Activated T-cell treated with anti-CD3 and anti-CD28 coated beads for 4 hours (primary cell): Measurements from ENCODE around the gene CFAP46.
"Not testable (repeated sequence)": the region's sequence is repeated elsewhere in the genome, so short reads cannot be mapped to it uniquely, and the experiment has no call there.

Experiments
- DNase-seq: peaks from one replicate; pipeline ENCODE4 v3.0.0-alpha.2; 2020

The CFAP46 gene

DNA sequence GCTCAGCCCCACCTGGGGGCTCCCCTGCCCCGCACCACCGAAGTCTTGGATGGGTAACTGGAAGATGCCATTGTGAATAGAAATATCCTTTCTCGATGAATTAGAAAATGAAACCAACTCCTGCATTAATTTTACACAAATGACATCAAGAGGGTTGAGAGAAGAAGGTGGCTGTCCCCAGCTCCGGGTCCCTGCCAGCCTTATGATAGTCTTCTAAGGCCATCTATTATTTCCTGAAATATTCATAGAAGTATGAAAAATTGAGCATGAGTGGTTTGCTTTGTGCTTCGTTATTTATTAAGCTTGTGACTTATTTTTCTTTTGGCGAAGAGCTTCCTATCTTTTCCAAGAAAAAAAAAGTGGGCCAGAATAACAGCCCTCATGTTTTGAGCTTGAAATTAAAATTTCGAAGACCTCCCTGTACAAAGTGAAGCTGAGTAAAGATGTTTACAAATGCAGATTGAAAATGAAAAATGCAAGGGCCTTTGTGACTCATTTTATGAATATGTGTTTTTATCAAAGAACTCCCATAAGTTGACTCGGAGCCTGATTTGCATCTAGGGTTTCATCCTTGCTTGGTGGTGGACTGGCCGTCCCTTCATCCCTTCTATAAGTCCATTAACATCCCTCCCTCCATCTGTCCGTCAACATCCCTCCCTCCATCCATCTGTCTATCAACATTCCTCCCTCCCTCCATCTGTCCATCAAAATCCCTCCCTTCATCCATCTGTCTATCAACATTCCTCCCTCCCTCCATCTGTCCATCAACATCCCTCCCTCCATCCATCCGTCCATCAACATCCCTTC is 20.5 kb upstream of the CFAP46 start:
- DNase-seq: no peak

DNA sequence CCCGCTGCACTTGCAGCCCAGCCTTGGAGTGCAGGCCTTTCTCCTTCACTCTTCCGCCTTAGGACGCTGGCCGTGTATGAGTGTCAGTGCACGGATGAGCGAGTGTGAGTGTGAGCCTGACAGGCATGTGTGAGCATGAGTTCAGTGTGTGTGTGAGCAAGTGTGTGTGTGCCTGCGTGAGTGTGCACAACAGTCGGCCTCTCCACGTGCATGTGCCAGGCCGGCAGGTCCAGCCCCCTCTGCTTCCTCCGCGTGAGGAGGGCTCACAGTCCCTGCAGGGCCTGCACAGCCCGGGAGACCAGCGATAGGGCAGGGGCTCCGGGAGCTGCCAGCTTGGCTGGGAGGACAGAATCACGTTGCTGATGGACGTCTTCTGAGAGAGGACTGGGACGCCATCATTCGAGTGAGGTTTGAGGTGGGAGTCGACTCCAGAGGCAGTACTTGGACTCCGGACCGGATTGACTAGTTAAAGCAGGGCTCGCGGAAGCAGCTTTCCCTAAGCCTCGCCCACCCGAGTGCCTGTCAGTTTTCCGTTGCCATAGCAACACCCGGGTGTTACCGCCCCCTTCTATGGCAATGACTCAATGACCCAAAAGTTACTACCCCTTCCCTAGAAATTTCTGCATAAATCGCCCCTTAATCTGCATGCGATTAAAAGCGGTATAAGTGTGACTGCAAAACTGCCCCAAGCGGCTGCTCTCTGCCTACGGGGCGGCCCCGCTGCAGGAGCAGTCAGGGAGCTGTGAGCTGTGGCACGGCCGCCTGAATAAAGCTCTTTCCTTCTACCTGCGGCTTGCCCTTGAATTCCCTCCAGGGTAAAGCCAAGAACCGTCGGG is 19.6 kb upstream of the CFAP46 start:
- DNase-seq: peak; percentile 45

DNA sequence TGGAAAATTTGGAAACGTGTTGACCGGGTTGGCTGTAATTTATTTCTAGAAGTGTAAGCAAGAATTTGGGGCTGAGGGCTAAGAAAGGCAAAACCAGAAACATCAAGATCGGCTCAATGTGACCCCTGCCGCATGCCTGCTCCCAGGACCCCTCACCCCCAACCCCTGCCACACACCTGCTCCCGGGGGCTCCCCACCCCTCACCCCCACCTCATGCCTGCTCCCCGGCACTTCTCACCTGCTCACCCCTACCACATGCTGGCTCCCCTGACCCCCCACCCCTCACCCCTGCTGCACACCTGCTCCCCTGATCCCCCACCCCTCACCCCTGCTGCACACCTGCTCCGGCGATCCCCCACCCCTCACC is 19.0 kb upstream of the CFAP46 start:
- DNase-seq: no peak

DNA sequence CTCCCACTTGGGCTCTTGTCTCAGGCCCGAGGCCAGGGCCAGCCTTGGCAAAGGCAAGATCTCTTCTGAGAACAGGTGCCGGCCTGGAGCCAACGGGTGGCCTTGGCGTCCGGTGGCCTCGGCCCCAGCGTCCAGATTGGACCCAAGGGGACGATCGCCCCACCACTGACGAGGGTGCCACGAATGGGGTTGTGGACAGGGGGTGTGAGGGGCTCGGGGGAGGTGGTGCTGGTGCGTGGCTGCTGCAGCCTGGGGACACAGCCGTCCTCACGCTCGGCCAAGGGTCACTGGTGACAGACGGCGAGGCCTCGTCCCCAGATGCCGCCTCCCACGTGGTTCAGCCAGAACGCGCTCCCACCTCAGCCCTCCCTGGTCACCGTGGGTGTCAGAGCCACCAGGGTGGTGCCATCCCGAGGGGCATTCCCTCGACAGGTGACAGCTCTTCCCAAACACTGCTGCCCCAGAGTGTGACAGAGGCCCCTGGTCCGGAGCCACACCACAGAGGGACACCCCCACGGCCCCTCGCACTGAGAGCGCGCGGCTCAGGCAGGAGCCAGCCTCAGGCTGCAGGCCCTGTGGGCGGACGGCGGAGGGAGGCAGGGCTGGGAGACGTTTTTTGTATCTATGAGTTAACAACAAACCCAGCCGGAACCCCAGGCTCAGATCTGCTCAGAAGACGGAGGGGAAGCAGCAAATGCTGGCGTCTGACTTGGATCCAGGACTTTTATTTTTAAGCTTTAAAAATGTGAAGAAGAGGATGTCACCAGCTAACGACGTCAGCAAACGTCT is 18.5 kb upstream of the CFAP46 start:
- DNase-seq: no peak

DNA sequence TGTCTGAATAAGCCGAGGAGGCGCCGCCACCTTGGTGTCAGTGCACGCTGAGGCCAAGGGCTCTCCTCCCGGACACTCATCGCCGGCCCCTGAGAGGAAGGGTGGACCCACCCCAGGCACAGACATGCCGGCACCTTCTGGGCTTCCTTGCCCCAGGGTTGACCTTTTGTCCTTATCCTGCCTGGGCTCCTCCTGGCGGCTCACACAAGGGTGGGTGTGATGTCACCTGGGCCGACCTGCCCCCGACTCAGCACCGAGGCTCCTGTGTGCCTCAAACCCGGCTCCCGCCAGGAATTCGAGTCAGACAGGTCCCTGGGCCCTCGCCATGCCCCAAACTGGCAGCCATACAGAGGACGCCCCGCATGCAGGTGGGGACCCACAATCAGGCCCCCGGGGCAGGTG is 17.7 kb upstream of the CFAP46 start:
- DNase-seq: no peak

DNA sequence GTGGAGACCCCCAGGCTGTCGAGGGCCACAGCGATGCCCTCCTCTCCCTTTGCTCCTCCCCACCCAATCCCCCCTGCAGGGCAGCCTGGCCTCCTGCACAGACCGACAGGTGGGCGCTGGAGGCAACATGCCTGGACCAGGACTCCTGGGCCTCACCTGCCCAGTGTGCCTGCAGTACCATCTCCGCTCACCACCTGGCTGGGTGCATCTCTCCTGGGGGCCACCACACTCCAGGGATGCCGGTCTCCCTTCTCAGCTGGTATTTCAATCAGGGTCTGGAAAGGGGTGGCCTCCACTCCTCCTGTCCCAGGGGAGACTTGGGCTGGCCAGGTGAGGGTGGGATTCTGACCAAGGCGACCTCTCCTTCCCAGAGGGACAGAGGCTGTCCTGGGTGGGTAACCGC is 17.2 kb upstream of the CFAP46 start:
- no peak for DNase-seq

DNA sequence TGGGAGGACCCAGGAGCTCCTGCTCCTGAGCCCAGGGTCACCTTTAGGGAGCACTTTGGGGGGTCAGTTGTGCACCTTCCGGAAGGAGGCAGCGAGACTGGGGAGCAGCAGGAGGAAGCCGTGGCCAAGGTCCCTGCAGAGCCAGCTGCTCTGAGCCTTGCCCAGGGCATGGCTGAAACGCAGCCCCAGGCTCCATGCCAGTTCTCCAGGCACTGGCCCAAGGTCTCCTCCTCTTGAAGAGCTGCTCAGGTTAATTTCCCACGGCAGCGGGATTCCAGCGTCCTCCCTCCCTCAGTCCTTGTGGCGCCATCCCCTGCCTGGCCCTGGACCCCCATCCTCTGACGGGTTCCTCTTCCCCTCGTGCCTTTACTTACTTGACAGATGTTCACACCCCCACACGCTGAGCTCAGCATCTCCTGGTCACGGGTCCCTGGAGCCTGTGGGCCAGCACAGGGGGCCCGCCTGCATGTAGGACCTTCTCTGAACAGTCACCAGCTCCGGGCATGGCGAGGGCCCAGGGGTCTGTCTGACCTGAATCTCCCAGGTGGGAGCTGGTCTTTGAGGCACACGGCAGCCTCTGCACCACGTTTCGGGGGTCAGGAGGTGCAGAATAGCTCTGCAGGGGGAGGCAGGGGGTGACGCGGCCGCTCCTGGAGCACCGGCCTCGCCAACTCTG is 16.7 kb upstream of the CFAP46 start:
- DNase-seq: no peak

DNA sequence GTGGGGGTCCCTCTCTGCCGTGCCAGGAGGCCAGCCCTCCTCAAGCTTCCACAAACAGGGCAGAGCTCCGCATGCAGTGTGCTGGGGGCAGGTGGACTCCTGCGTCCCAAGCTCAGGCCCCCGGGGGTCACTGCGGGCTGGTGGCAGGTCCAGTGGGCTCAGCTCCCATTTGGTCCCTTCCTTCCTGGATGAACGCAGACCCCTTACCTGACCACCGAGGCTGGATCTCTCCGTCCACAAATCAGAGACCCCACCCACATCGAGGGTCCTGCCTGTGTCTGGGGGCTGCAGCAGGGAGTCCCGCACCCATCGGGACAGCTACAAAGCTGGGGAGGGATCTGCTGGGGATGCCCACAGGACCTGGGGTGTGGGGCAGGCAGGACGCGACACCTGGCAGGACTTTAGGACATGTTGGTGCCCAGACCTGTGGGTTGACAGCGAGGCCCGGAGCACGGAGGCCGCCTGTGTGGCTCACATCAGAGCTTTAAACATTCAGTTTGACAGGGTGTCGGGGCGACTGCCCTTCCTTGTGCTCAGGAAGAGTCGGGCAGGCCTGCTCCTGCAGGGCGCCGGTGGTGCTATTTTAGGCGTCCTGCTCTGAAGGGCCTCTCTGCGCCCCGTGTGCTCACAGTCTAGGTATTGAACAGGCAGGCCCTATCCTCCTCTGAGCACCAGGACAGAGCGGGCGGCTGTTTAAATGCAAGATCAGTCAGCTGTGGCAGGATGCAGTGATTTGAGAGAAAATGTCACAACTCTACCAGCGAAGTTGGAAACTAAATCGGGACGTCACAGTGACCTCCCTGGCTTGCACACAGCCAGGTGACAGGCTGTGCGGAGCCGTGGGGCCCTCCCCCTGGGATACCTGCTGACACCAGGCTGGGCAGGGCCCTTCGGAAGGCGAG is 15.9 kb upstream of the CFAP46 start:
- DNase-seq: no peak

DNA sequence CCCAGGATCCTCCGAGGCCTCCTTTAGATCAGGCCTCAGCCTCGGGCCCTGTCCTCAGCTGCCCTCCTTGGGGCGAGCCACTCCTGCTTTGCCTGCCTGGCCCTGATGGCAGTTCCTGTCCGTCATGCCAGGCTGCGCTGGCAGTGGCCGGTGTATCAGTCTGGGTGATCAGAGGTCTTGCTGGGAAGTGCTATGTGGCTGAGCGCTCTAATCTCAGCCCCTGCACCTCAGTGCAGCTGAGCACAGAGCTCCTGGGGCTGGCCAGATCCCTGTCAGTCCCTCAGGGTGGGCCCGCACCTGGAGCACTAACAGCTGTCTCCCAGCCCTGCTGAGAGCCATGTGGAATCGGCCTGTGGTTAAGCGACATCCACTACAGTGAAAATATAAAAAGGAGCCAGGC is 14.8 kb upstream of the CFAP46 start:
- DNase-seq: no peak

DNA sequence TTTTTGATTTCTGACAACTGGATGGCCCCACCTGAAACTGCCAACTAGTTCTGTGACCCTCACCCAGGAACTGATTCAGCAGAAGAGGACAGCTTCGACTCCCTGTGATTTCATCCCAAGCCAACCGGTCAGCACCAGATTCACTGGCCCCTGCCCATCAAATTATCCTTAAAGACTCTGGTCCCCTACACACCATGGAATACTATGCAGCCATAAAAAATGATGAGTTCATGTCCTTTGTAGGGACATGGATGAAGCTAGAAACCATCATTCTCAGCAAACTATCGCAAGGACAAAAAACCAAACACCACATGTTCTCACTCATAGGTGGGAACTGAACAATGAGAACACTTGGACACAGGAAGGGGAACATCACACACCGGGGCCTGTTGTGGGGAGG is 13.9 kb upstream of the CFAP46 start:
- not testable (repeated sequence) for DNase-seq

DNA sequence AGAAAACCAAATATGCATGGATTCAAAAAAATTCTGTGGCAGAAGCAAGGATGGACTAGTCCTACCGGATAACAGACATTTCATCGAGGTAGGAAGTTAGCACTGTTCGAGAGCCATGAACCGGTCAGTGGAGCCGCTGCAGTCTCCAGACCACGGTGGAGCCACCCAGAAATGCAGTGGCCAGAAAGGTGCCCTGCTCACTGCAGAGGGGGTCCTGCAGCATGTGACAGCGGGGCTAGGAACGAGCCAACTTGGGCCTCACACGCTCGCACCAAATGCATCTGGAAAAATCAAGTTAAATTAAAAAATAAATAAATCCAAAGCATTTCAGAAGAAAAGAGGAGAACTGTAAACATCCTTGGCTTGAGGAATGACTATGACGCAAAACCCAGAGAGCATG is 13.1 kb upstream of the CFAP46 start:
- no peak for DNase-seq

DNA sequence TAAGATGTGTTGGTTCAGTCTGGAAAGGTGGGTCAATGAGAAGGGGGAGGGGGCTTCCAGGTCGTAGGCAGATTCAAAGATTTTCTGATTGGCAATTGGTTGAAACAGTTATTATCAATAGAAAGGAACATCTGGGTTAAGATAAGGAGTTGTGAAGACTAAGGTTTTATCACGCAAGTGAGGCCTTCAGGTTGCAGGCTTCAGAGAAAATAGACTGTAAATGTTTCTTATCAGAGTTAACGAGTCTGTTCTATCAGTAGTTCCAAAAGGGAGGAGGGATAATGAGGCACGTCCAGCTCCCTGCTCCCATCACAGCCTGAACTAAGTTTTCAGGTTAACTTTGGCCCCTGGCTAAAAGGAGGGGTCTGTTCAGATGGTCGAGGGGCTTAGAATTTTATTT is 11.1 kb upstream of the CFAP46 start:
- DNase-seq: no peak

DNA sequence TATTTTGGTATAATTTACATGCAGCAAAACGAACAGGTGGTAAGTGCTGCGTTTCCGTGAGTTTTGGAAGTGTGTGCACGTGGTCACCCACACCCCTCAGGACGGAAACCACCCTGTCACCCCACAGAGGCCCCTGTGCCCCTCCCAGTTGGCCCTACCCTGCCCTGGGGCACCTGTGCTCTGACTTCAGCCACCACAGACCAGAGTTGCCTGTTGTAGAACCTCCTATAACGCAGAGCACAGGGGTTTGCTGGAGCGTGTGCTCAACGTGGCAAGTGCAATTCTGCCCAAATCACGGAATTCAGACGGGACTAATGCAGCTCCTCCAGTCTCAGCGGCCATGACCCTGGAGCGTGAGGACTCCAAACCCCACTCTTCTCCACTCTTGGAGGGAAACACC is 9.6 kb upstream of the CFAP46 start:
- no peak for DNase-seq

DNA sequence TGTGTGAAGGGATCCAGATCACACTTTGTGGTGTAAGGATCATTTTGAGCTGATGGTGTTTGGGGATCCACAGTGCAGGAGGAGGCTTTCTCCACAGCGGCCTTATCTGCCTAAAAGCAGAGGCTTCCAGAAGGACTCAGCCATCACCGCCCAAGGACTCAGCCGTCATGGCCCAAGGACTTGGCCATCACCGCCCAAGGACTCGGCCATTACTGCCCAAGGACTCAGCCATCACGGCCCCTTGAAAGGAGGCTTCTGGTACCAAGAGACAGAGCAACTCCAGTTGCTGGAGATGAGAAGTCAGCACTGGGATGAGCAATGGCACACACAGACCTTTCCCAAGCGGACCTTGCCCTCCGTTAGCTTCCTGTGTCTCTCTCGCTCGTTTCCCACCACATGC is 6.0 kb upstream of the CFAP46 start:
- no peak for DNase-seq

DNA sequence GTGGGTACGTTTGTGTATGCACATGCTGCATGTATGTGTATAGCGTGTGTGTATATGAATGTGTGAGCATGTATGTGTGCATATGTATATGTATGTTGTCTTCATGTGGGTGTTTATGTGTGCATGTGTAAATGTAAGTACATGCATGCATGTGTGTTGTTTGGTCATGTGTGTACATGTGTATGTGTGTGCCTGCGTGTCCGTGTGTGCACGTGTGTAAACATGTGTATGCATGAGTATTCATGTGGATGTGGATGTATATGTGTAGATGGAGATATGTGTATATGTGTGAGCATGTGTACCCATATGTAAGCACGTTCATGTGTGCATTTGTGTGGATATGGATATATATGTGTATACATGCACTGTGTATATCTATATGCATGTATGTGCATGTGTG is 5.5 kb upstream of the CFAP46 start:
- DNase-seq: no peak

DNA sequence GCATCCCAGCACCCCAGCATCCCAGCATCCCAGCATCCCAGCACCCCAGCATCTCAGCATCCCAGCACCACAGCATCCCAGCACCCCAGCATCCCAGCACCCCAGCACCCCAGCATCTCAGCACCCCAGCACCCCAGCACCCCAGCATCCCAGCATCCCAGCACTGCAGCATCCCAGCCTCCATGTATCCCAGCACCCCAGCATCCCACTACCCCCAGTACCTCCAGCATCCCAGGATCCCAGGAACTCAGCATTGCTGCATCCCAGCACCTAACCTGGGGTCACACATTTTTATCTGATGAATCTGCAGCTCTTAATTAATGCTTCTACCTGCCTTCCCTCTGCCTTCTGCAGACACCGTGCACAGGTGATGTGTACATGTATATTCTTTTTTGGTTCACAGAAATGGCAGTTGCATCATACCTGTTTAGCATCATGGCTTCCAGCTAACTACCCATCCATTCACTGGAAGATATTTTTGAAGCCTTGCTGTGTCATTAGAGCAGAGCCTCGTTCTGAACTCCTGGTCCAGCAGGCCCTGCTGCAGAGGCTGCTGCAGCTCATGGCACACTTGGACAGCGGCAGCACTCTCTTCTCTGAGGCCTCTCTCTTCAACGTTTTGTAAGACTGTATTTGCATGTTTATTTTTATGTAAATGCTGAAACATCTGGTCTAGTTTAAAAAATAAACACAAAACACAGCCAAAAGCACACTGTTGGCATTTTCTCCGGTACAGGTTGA is 4.6 kb upstream of the CFAP46 start:
- DNase-seq: no peak

DNA sequence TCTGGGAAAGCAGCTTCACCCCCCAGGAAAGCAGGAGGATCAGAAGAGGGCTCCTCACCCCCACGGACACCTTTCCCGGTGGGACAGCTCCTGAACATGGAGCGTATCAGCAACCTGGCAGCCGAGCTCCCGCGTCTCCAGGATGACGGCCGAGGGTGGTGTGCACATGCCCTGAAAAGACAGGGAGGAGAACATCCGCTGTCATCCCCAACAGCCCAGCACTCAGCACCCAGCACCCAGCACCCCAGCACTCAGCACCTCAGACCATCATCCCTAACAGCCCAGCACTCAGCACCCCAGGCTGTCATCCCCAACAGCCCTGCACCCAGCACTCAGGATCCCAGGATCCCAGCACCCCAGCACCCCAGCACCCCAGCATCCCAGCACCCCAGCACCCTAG is 3.9 kb upstream of the CFAP46 start:
- DNase-seq: no peak

DNA sequence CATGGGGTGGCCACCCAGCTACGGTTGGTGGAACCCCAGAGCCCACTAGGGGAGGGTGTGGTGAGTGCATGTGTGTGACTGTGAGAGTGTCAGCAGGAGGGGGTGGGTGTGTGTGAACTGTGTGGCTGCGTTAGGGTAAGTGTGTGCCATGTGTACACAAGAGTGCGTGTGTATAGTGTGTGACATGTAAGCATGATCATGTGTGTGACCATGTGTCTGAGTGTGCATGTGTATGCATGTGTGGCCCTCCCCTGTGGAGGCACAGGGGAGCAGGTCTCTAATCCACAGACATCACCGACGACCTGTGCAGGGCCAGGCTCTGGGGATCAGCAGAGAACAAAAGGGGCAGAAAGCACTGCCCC is 3.5 kb upstream of the CFAP46 start:
- no peak for DNase-seq

DNA sequence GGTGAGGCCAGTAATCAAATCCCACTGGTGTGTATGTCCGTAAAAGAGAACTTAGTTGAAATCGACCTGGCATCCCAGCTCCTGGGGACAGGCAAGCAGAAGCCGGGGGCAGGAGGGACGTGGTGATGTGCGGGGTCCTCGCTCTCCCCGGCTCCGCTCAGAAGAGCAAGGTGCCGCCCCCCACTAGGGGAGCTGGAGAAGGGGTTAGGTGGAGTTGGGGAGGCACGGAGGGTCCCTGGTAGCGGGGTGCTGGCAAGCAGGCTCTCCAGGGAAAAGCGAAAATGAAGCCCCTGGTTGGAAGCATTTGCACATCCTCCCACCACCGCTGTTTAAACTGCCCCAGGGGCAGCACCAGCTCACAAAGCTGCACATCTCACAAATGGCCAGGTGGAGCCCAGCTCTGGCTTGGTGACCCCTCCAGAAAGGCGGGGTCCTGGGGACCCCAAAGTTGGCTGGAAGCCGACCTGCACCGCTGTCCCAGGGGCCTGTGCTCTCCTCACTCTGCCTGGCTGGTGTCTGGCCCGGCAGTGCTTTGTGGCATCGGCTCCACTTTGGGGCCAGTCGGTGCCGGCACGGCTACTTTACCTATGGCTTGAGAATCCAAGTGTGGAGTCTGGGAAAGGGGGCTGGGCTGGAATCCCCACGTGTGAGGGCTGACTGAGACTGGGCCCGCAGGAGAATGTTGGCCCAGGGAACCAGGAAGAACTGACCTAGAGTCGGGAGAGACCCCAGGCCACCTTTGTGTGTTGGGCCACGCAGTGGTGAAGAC is 2.9 kb upstream of the CFAP46 start:
- no peak for DNase-seq

DNA sequence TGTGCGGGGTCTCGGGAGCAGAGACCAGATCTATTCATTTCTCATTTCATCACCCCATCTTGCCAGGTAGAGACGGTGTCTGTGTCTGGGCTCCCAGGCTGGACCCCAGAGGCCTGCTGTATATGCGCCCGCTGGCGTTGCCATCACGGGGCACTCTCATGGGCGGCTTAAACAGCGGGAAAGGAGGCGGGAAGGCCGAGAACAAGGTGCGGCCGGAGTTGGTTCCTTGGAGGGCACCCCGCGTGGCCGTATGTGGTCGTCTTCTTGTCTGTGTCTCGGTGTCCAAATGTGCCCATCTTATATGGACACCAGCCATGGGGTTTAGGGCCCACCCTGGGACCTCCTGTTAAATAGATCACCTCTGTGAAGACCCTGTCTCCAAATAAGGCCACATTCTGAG is 2.1 kb upstream of the CFAP46 start:
- DNase-seq: no peak
